SH-SY5Y (cell line): ENCODE data around the gene RNF208.

Experiments used
- GATA2 ChIP-seq: IDR thresholded peaks from 2 replicates; pipeline ENCODE4 v1.6.1; 2011; ENCODE audit warnings: mild to moderate bottlenecking, low read depth, low read length
- GATA3 ChIP-seq: IDR thresholded peaks from 2 replicates; pipeline ENCODE4 v1.6.1; 2011; ENCODE audit warnings: low read depth, mild to moderate bottlenecking, low read length, moderate library complexity

GRCh38 chr9:137252555-137253506 lies 30.8 kb upstream of the RNF208 start:
- TF ChIP-seq GATA2: no peak
- TF ChIP-seq GATA3: no peak
